Erythroblast (primary cell): Measurements from ENCODE around the gene APOC4.

Experiments
- GATA1 ChIP-seq: IDR thresholded peaks from 2 replicates; pipeline ENCODE4 v1.6.1; 2011; ENCODE audit warnings: low read depth, mild to moderate bottlenecking, control low read depth, low read length, moderate library complexity
- POLR2A ChIP-seq: IDR thresholded peaks from 2 replicates; pipeline ENCODE4 v1.6.1; 2011; ENCODE audit warnings: mild to moderate bottlenecking, low read length

DNA sequence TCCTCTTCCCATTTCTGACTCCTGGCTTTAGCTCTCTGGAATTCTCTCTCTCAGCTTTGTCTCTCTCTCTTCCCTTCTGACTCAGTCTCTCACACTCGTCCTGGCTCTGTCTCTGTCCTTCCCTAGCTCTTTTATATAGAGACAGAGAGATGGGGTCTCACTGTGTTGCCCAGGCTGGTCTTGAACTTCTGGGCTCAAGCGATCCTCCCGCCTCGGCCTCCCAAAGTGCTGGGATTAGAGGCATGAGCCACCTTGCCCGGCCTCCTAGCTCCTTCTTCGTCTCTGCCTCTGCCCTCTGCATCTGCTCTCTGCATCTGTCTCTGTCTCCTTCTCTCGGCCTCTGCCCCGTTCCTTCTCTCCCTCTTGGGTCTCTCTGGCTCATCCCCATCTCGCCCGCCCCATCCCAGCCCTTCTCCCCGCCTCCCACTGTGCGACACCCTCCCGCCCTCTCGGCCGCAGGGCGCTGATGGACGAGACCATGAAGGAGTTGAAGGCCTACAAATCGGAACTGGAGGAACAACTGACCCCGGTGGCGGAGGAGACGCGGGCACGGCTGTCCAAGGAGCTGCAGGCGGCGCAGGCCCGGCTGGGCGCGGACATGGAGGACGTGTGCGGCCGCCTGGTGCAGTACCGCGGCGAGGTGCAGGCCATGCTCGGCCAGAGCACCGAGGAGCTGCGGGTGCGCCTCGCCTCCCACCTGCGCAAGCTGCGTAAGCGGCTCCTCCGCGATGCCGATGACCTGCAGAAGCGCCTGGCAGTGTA, 33.8 kb upstream of the APOC4 start:
- no peak for TF ChIP-seq POLR2A
- TF ChIP-seq GATA1 = no peak
